ENCODE results near the gene TOM1L1.
A peak's percentile ranks its signal among the peaks of the same experiment; 100 is the strongest.

Gene TOM1L1

DNA sequence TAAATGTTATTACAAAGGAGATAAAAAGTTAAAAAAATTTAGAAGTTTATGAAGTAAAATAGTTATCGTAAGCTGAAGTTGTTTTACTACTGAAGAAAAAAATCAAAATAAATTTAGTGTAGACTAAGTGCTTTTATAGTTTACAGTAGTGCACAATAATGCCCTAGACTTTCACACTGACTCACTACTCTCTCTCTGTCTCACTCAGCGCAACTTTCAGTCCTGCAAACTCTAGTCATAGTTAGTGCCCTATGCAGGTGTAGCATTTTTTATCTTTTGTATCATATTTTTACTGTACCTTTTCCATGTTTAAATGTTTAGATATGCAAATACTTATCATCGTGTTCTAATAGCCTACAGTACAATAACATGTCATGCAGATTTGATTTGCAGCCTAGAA lies 17.7 kb upstream of the TOM1L1 start:
- no peak overlapping the region for H3K4me3 ChIP-seq (ENCODE audit: low read depth, low read length)
- TF ChIP-seq, protein P1, sequence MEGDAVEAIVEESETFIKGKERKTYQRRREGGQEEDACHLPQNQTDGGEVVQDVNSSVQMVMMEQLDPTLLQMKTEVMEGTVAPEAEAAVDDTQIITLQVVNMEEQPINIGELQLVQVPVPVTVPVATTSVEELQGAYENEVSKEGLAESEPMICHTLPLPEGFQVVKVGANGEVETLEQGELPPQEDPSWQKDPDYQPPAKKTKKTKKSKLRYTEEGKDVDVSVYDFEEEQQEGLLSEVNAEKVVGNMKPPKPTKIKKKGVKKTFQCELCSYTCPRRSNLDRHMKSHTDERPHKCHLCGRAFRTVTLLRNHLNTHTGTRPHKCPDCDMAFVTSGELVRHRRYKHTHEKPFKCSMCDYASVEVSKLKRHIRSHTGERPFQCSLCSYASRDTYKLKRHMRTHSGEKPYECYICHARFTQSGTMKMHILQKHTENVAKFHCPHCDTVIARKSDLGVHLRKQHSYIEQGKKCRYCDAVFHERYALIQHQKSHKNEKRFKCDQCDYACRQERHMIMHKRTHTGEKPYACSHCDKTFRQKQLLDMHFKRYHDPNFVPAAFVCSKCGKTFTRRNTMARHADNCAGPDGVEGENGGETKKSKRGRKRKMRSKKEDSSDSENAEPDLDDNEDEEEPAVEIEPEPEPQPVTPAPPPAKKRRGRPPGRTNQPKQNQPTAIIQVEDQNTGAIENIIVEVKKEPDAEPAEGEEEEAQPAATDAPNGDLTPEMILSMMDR (IDR thresholded peaks at IDR 0.05; ENCODE audit: control insufficient read depth, extremely low read depth, insufficient read depth) = no peak
- no peak for DNase-seq (ENCODE audit: low read depth)

DNA sequence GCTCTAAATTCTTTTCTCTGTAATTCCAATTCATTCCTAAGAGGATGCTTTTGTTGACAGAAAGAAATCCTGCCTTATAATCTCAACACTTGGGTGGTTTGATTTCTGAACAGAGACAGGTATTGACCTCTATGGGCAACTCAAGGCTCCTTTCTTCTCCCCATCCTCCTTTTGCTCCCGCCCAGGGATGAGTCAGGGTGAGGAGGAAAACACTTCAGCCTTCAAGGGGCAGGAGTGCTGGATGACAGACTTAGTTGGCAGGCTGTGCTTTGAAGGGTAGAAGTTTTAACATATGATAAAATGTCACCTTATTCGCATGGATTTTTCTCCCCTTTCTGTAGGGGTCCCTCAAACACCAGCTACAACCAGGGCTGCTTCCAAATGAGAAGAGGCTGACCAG lies 16.7 kb upstream of the TOM1L1 start:
- no peak overlapping the region for H3K4me3 ChIP-seq (ENCODE audit: low read depth, low read length)
- TF ChIP-seq, protein P1 (IDR thresholded peaks at IDR 0.05; ENCODE audit: control insufficient read depth, extremely low read depth, insufficient read depth) = no peak
- DNase-seq (ENCODE audit: low read depth) = no peak

- no peak for DNase-seq (ENCODE audit: low read depth)
- H3K4me3 ChIP-seq (ENCODE audit: low read depth, low read length) = no peak overlapping the region
- TF ChIP-seq, protein P1 (IDR thresholded peaks at IDR 0.05; ENCODE audit: control insufficient read depth, extremely low read depth, insufficient read depth) = no peak
Measured at GRCh38 chr17:54887787-54888186, 12.9 kb upstream of the TOM1L1 start.

GRCh38 chr17:54888254-54888653 lies 12.4 kb upstream of the TOM1L1 start:
- no peak for DNase-seq (ENCODE audit: low read depth)
- no peak overlapping the region for H3K4me3 ChIP-seq (ENCODE audit: low read depth, low read length)
- TF ChIP-seq, protein P1 (IDR thresholded peaks at IDR 0.05; ENCODE audit: control insufficient read depth, extremely low read depth, insufficient read depth) = no peak

DNA sequence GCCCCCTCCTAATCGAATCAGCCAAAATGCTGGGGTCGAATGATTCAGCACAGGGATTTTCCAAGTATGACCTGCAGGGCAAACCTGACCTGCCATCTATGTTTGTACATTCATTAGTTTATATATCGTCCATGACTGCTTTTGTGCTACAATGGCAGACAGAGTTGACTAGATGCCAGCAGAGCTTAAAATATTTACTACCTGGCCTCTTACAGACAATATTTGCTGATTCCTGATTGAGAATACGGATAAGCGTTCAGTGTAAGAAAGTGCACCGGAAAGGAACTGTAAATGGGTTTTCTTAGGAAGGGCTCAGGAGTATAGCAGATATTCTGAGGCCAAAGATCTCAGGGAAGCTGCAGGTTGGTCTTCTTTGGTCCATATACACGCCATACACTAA lies 11.7 kb upstream of the TOM1L1 start:
- DNase-seq (ENCODE audit: low read depth) = peak; percentile 62
- H3K4me3 ChIP-seq (ENCODE audit: low read depth, low read length) = no peak overlapping the region
- TF ChIP-seq, protein P1 (IDR thresholded peaks at IDR 0.05; ENCODE audit: control insufficient read depth, extremely low read depth, insufficient read depth) = no peak

GRCh38 chr17:54891176-54891821 lies 9.4 kb upstream of the TOM1L1 start:
- DNase-seq (ENCODE audit: low read depth) = peak; percentile 14
- TF ChIP-seq, protein P1 (IDR thresholded peaks at IDR 0.05; ENCODE audit: control insufficient read depth, extremely low read depth, insufficient read depth) = peak; percentile 49
- no peak overlapping the region for H3K4me3 ChIP-seq (ENCODE audit: low read depth, low read length)

DNA sequence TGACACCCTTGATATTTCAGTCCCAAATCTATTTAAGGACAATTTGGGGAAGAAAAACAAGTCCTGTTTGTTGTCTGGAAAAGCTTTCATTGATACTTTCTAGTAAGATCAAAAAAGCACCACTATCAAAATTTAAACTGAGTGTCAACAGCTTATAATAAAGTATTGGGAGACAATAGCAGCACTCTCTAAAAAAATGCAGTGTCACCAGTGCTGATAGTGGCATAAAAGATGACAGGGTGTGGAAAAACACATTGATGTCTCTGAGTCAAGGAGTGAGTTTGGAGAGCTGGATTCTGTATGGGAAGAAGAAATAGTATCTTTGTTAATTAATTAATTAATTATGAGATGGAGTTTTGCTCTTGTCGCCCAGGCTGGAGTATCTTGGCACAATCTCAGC lies 8.3 kb upstream of the TOM1L1 start:
- no peak for DNase-seq (ENCODE audit: low read depth)
- TF ChIP-seq, protein P1 (IDR thresholded peaks at IDR 0.05; ENCODE audit: control insufficient read depth, extremely low read depth, insufficient read depth) = no peak
- no peak overlapping the region for H3K4me3 ChIP-seq (ENCODE audit: low read depth, low read length)
